Colon (tissue), 2 donors: ENCODE results near the gene WBP1.

Experiments used
- FAIRE-seq: peaks from 2 replicates; lab custom pipeline; 2012; peaks lifted over from hg19 to GRCh38; lab: Jason Lieb, UNC
- donor health status: control.
- donor health status: control.

The WBP1 gene

DNA sequence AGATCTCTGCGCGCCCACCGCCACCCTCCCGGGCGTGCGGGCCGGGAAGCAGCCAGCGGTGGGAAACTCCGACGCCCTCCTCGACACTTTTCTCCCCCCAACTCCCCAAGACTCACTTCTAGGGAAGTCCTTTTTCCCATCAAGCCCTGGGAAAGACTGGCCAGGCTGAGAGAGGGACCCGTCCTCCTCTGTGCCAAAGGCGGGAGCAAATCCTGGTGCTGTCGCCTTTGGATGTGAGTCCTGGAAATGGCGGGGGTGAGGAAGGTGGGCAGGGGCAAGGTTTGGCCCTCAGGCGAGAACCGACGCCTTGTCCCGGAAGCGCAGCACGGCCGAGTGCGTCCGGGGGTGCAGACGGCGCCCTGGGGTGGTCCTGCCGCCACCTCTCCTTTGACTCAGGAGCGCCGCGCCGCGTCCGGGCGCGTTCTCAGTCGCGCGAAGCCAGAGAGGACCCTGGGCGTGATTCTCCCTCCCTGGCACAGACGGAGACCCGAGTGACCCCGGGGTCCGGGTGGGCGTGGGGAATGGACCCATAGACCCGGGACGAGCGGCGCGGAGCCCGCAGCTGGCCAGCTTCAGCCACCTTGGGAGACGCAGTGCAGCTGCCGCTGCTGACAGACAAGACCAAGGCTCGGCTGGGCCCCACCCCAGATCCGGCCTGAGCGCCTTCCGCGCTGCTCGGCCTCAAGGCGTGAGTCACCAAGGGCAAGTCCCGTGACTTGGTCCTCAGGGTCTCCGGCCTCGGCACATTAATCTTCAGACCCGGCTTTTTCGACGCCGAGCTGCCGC is 44.7 kb downstream of the WBP1 start:
- no peak for FAIRE-seq

DNA sequence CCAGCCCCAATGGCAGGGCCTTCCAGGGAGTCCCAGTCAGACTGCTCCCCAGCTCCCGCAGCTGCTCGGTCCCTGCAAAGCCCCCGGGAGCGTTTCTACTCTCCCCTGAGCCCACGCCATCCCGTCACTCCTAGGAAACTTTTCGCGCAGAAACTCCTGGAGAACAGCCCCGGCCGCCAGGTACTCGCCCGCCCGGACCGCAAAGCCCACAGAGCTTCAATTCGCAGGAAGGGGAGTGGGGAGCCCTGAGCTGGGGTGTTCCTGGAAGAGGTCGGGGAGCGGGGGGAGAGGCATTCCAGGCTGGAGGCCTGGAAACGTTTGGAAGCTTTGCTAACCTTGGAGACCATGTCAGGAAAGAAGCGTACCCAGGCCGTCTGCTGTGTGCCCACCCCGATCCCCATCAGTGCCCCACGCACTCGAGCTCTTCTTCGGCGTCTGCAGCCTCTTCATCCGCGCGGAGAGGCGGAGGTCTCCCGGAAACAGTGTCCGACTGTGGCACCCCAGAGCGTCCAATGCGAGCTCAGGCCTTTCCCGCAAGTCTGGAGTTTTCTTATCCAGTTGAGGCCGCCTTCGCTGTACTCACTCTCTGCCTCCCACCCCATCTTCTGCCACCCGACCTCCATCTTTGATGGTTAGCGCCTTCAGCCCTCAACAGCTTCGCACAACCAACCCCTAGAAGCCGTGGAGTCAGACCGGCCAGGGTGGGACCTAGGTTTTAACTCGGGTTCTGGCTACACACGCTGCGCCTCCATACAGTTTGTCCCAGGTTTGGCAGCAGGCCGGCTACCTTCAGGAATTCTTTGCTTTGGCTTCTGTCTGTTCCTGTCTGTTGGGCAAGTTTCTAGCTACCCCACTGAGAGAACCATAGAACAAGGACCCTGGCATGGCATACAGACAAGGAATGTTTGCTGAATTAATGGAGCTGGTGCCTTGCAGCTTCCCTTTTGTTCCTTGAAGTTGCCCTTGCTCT is 45.6 kb downstream of the WBP1 start:
- no peak for FAIRE-seq

DNA sequence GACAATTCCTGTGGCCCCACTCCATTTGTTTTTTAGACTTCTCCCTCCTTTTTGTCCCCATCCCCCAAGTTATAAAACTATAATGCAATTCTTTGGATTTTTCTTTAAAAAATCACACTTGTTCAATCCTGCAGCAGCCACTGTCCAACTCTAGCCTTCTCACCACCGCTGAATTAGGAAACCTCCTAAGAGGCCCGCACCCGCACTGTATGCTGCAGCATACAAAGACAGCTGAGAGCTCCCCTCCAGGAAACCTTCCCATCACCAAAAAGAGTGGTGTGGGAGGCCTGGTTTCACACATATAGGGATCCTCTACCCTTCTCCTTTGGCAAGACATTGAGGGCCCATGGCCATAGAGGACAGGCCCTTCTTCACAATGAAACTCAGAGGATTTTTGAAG is 46.4 kb downstream of the WBP1 start:
- no peak for FAIRE-seq

DNA sequence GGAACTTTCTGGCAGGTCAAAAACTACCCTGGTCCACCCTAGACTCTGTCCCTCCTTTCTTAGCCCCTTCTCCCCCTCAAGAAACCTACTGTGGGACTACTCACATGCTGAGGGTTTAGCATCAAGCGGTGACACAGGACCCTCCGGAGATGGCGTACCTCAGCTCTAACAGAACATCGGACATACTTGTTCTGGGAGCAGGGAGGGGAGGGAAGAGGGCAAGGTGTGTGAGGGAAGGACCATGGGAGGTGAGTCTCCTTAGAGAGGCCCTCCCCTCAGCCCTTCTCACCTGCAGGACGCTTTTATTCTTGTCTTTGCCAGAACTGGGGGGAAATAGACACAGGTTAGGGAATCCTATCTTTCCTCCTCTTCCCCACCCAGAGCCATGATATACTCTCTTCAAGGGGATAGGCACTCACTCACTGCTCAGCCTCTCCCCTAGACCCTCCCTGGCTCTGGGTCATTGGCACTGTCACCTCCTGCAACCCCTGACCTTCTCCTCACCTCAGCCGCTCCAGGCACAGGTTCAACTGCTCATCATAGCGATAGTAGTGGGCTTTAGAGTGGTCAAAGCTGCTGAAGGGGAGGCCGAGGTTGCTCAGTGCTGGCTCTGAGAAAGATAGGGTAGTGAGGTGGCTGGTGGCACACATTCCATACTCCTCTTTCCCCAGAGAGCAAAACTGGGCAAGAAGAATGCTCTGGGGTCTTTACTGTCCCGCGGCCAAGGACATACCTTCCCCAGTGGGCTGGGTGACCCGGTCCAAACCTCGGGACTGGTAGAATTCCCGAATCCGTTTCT is 47.4 kb downstream of the WBP1 start:
- no peak for FAIRE-seq

DNA sequence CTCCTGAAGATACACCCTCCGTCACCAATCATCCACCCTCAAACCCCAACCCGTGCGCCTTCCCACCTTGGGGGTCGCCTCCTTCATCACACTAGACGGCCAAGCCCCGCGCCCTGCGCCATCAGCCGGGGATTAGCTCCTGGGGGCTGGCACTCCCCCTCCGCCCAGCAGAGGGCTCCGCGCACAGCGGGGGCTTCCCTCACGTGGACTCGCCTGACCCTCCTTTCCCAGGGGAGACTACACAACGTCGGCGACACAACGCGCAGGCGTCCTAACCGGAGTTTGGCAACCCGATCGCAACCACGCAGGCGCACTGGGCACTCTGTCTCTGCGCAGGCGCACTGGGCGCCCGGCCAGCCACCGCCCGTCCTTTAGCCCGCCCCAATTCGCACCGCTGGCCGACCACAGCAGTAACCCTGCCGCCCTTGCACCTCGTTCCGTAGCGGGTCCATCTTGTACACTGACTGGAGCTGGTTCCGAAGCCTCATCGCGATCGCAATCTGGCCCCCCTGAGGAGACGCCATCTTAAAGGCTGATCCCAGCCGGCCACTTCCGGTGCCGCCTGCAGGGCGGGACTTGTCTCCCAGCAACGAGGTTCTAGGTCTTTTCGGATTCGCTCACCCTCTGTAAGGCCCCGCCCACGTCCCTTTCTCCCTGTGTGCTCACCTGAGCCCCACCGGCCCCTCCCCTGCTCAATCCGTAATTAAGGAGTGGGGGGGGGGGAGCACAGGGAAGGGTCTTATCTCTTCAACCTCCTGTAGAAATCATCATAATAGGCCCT is 49.1 kb downstream of the WBP1 start, which contains the start of gene PCGF1:
PCGF1 (minus strand) TSS at position 551 of the 781 bp plus-strand sequence; CDS start at position 524, 27 bp downstream.
- no peak for FAIRE-seq

DNA sequence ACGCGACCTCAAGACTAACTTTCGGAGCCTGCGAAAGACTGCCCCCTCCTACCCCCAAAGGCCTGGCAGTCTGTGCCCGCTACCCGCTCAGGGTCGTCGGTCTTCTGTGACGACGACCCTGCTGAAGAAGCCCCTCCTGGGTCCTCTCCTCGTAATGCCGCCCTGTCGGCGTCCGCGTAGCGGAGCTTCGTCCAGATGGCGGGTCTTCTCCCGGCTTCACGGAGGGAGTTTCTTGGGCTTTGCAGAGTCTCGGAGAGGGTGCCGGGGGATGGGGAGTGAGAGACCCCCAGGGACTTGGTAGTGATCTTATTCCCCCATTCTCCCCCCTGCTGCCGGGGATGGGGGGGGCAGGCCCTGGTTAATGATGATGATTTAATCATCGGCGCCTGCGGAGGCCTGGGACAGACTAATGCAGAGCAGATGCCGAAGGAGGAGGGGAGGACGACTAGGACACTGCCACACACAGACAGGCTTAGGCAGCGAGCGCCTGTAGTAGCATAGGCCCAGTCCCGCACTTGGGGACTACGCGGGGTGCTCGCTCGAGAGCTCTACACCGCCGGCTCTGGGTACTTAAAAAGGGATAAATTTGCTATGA is 49.8 kb downstream of the WBP1 start:
- no peak for FAIRE-seq

DNA sequence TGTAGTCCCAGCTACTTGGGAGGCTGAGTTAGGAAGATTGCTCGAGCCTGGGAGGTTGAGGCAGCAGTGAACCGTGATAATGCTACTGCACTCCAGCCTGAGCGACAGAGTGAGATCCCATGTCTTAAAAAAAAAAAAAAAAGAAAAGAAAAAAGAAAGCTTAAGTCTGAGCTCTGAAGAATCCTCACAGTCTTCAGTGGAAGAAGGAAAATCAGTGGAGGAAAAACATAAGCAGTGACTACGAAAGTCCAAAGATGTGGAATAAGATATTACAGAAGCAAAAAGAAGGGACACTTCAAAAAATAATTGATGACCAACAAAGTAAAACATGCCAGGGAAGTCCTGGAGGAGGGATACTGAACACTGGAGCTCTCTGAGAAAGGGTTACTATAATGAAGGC is 52.0 kb downstream of the WBP1 start:
- FAIRE-seq, result no peak
